NCI-H69 (cell line): ENCODE data around the gene UNK.

Source experiments
- DNase-seq: peaks from one replicate; lab custom pipeline; 2025; lab: John Stamatoyannopoulos, UW

The UNK gene

GRCh38 chr17:75820094-75821080, 35.8 kb downstream of the UNK start:
- DNase-seq: no peak

DNA sequence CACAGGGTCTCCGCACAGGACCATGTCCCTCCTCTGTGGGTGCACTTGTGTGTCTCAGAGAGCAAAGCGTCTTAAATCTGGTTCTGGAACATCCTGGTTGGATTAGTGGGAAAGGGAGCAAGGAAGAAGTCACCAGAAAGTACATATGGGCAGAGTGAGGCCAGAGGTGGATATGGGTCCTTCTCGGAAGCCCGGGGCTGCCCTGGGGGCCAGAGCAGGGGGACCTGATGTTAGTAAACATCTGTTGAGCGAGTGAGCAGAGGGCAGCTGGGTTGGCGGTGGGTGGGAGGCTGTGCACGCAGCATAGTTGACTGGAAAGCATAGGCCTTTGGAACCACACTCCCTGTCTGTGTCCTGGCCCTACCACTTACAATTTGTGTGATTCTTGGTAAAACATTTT, 36.9 kb downstream of the UNK start:
- DNase-seq: no peak

- DNase-seq: peak; percentile 39
Observed at GRCh38 chr17:75822119-75822799, 37.7 kb downstream of the UNK start.

DNA sequence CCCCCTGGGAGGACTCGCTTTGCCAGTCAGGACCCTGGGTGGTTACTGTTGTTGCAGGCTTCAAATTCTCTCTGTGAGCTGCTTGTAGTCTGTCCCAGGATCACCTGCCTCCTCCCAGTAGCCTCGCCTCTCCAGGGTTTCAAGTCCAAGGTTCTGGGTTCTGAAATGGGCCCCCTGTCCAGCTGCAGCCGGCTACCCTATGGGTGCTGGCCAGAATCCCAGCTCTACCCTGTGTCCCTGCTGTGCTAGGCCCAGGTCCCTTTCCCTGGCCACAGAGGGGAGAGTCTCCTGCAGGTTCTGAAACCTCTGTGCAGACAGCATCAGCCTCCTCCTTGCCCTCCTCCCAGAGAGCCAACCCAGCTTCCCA, 38.2 kb downstream of the UNK start:
- DNase-seq: no peak

DNA sequence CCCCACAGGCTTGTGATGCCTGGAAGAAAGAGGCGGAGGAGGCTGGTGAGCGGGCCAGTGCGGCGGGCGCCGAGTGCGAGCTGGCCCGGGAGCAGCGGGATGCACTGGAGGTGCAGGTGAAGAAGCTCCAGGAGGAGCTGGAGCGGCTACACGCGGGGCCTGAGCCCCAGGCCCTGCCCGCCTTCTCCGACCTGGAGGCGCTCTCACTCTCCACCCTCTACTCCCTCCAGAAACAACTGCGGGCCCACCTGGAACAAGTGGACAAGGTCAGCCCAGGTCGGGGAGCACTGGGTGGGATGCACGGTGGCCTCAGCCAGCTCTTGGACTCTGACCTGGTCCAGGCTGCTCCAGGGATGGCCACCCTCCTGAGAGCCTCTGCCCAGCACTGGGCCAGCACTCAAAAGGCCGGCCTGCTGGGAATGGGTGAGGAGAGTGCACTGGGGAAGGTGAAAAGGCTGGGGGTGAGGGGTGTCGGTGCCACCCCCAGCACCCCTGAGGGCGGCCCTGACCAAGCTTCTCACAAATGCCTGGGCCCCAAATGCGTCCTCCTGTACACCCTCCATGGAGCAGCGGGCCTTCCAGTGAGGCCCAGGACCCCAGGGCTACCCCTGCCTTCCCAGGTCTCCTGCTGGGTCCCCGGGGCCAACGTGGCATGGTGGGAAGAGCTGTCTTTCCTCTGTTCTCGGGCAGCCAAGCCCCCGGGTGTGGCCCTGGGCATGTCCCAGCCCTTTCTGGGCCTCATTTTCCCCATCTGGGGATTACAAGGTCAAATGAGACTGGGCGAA, 38.8 kb downstream of the UNK start:
- no peak for DNase-seq

- no peak for DNase-seq
Observed at GRCh38 chr17:75824050-75824552, 39.5 kb downstream of the UNK start.

- DNase-seq: no peak
Observed at GRCh38 chr17:75824666-75825065, 40.1 kb downstream of the UNK start.

- DNase-seq: no peak
Observed at GRCh38 chr17:75825149-75825552, 40.5 kb downstream of the UNK start.

DNA sequence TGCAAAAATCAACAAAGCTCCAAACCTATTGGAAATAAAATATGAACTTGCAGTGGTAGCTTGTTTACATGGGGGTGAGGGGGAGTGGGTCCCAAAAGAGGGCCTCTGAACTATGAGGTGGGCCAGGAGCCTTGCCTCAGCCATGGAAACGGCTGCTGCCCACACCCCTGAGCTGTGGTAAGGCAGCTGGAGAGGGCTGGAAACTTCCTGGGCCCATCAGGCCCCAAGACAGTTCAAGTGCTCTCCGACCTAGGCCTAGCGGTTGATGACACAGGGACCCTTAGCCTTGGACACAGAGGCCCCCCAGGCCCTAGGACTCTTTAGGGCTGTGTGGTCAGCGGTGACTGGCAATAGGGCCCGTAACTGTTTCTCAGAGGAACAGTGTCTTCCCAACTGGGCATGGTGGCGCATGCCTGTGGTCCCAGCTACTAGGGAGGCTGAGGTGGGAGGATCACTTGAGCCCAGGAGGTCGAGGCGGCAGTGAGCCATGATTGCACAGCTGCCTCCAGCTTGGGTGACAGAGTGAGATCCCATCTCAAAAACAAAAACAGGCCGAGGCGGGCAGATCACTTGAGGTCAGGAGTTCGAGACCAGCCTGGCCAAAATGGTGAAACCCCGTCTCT, 41.3 kb downstream of the UNK start:
- DNase-seq: no peak

GRCh38 chr17:75826561-75827307, 42.1 kb downstream of the UNK start:
- DNase-seq: no peak

DNA sequence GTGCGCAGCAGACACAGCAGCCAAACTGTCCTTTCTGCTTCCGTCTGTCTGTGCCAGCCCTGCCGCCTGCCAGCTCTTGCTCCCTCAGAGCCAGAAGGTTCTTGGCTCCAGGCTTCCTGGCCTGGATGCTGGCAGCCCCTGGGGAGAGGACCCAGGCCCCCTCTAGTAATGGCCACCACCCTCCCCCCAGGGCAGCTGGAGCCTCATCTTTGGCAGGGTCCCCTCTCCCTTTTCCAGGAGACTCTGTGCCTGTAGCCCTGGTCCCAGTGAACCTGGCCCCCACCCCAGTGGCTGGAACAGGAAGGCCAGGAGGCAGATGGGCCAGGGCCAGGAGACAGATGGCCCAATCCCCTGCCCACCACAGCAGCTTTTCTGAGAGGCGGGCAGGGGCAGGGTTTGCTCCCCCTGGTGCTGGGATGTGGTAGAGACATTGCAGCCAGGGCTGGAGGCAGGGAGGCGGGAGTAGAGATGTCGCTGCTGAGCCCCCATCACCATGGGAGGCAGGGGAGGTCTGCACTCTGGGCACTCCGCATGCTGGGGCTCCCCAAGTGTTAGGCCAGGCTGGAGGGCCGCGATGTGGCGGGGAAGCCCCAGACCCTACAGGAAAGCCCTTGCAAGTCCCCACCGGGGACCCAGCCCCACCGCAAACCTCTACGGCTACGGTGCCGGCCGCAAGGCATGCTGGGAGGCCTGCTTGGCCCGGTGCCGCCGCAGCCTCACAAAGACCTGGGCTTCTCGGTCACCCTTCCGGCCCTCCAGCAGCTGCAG, 42.9 kb downstream of the UNK start:
- peak; percentile 86 for DNase-seq

GRCh38 chr17:75828076-75828400, 43.4 kb downstream of the UNK start:
- DNase-seq: no peak

DNA sequence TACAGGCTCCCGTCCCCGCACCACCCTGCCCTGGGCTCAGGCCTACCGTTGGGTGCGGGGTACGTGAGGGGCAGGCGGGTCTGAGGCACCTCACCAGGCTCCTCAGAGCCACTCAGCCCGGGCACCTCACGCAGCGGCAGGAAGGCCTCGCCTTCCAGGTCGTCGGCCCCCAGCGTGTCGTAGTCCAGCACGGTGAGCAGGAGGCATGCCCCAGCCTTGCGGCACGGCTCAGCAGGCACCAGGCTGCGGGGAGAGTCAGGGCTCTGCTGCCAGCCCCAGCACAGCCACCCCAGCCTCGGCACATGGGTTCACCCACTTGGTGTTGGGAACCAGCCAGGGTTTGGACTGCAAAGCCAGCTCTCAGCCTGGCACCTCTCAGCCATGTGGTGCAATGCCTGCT, 44.1 kb downstream of the UNK start:
- no peak for DNase-seq

DNA sequence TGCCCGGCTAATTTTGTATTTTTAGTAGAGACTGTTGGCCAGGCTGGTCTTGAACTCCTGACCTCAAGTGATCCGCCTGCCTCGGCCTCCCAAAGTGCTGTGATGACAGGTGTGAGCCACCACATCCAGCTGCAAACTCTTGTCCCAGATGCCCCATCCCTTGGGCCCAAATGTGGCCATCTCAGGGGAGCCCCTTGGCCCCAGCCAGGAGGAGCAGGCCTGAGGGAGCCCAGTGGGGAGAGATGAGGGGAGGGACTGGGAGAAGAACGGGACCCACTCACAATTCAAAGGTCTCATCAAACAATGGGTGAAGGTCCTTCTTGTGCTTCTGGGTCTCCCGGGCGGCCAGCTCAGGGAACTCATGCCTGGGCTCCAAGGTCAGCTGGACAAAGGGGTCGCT, 45.1 kb downstream of the UNK start:
- no peak for DNase-seq

DNA sequence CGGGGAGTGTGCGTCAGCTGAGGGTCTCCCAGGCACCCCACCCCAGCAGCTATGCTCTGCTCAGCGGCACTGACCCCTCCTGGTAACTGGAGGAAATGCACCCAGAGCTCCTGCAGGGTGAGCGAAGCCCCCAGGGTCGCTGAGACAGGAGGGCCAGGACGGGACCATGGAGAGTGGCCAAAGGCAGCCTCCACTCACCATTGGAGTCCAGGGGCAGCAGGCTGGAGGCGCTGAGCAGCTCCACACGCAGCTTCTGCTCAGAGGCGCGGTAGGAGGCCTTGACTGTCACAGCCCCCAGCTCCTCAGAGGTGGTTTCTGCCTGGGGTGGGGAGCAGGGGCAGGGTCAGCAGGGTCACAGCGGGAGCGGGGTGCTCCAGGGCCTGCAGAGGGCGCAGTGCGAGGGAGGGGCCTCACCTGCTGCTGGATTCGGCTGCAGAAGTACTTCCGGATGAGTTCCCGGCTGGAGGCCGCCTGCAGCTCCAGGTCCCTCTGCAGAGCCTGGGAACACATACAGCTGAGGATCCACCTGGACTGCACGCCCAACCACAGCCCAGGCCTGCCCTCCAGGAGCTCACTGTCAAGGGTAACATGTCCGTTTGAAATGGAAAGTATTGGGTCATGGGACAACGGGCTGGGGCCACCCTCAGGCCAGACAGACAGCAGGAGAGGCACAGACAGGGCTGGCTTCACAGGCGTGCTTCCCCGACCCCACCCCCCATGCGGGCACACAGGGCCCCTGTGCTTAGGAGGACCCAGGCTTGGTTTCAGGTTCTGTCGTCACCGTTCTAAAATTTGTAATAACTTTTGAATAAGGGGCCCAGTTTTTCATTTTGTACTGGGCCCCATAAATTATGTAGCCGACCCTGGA, 45.8 kb downstream of the UNK start:
- peak; percentile 25 for DNase-seq

DNA sequence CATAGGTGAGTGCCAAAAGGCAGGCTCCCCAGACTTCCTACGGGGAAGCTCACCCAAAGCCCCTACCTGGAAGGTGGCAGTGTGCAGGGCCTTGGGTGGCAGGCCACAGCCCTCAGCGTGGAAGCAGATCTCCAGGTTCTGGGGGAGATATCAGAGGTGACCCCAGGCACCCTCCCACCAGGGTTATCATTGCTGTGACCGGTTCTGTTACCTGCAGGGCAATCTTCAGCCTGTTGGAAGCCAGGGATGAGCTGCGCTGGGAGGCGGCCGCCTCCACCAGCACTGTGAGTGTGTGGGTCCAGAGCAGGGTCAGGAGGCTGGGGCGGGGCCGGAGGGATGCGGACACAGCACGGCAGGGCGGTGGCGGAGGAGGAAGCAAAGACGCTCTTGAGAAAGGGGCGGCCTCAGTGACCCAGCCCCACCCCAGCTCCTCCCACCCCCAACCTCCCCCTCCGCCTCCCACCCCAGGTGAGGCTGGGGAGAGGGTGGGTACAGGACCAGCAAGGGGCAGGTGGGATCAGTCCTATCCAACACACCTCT, 46.5 kb downstream of the UNK start:
- no peak for DNase-seq

DNA sequence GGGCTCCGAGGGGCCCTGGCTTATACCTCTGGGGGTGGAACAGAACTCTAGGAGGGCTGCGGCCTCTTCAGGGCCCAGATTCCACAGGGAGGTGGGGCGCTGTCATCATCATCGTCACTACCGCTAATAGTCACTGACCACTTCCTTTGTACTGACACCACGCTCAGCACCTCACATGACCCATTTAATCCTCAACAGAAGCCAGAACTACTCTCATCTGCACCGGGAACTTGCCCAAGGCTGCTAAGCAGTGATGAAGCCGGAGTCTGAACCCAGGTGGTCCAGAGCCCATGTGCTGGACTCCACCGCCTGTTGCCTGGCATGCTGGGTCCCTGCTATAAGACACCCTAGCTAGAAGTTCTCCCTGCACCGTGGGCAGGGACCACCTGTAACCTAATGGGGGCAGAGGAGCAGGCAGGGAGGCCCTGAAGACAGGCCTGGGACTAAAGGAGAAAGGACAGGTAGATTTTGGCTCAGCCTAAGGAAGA, 47.6 kb downstream of the UNK start:
- DNase-seq: no peak

DNA sequence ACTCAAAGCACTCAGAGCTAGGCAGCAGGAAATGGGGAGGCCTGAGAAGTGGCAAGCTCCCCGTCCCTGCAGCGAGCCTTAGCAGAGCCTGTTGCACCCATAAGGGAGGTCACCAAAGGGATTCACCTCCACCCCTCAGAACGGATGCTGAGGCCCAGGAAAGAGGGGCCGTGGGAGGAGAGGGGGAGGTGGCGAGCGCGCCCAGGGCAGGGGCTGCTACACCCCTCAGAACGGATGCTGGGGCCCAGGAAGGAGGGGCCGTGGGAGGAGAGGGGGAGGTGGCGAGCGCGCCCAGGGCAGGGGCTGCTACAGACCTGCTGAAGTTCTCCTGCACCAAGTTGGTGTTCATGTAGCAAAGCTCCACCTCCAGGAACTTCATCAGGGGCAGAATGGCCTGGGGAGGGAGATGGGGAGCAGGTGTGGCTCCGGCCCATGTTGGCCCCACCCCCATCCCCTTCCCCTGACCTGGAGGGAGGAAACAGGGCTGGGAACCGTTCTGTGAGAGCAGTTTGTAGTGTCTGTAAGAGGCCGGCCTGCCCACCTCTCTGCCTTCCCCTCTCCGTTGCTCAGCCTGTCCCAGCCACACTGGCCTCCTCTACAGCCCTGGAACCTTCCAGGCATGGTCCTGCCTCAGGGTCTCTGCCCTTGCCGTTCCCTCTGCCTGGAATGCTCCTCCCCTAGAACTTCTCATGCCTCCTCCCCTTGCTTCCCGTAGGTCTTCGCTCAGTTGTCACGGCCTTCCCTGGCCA, 48.2 kb downstream of the UNK start:
- DNase-seq: peak; percentile 39
